ENCODE measurements around the gene CACNA2D3.

GRCh38 chr3:54862526-54862925, 740.2 kb downstream of the CACNA2D3 start:
- no peak for TF ChIP-seq GATA3 (IDR thresholded peaks at IDR 0.05; ENCODE audit: low read depth, low read length)
- TF ChIP-seq GATA2 (IDR thresholded peaks at IDR 0.05; ENCODE audit: low read depth, low read length), result no peak
